HG02678 (cell line): ENCODE results near the gene MIX23.
"Not testable (repeated sequence)": the region's sequence is repeated elsewhere in the genome, so short reads cannot be mapped to it uniquely, and the experiment has no call there.

Experiments used
- ATAC-seq: cut with Tn5 transposase; IDR thresholded peaks from one replicate; pipeline ENCODE4 v1.9.1; 2021; ENCODE audit warnings: mild to moderate bottlenecking, moderate library complexity; ENCODE audit not compliant: unreplicated experiment

MIX23 gene

GRCh38 chr3:122392868-122393844 lies 10.1 kb upstream of the MIX23 start:
- no peak for ATAC-seq

GRCh38 chr3:122391681-122392446 lies 8.8 kb upstream of the MIX23 start:
- no peak for ATAC-seq

GRCh38 chr3:122390665-122391064 lies 7.6 kb upstream of the MIX23 start:
- ATAC-seq: no peak

GRCh38 chr3:122389892-122390291 lies 6.9 kb upstream of the MIX23 start:
- ATAC-seq: no peak

GRCh38 chr3:122389197-122389596 lies 6.2 kb upstream of the MIX23 start:
- no peak for ATAC-seq

- ATAC-seq: no peak
These were observed 4.7 kb upstream of the MIX23 start for GRCh38 chr3:122387709-122388108.

- ATAC-seq: peak; percentile 91
These were observed 1.0 kb upstream of the MIX23 start, which contains the start of gene FAM162A for GRCh38 chr3:122383771-122384697. FAM162A (plus strand) TSS chr3:122384182; CDS start chr3:122384266, 84 bp downstream.

- ATAC-seq: no peak
These were observed 5.1 kb downstream of the MIX23 start for GRCh38 chr3:122377975-122378374.

GRCh38 chr3:122374034-122374433 lies 9.0 kb downstream of the MIX23 start:
- no peak for ATAC-seq

GRCh38 chr3:122366379-122366749 lies 16.7 kb downstream of the MIX23 start:
- no peak for ATAC-seq

- ATAC-seq: not testable (repeated sequence)
These were observed 17.3 kb downstream of the MIX23 start for GRCh38 chr3:122365582-122366378.

- ATAC-seq: no peak
These were observed 18.0 kb downstream of the MIX23 start for GRCh38 chr3:122365073-122365472.

- no peak for ATAC-seq
These were observed 18.5 kb downstream of the MIX23 start for GRCh38 chr3:122364490-122364889.

GRCh38 chr3:122362026-122362425 lies 21.0 kb downstream of the MIX23 start:
- no peak for ATAC-seq

GRCh38 chr3:122358703-122359032 lies 24.4 kb downstream of the MIX23 start:
- ATAC-seq: no peak

GRCh38 chr3:122357828-122358702 lies 25.0 kb downstream of the MIX23 start:
- no peak for ATAC-seq

GRCh38 chr3:122356402-122356801 lies 26.6 kb downstream of the MIX23 start:
- ATAC-seq: no peak

GRCh38 chr3:122355612-122356011 lies 27.4 kb downstream of the MIX23 start:
- ATAC-seq: no peak

GRCh38 chr3:122353893-122354401 lies 29.1 kb downstream of the MIX23 start:
- no peak for ATAC-seq
